Peyer's patch (tissue), 4 donors: Measurements from ENCODE around the gene RMND5B.
"Not testable (repeated sequence)": the region's sequence is repeated elsewhere in the genome, so short reads cannot be mapped to it uniquely, and the experiment has no call there.

Source experiments
- POLR2A ChIP-seq, 2 donors: fragments of 450-650 bp; IDR thresholded peaks; one replicate each; pipeline ENCODE4 v1.5.1; 2017; ENCODE audit warnings: antibody characterized with exemption in 2 of 2, mild to moderate bottlenecking in 2 of 2, moderate library complexity in 2 of 2
- TF ChIP-seq, protein P1 (sequence below), 6 experiments: fragments of 450-650 bp in 4 of 6; fragments of 200-600 bp in 2 of 6; sonication (generic) in 1 of 6; IDR thresholded peaks; one replicate each; pipeline ENCODE4 v1.5.1; 2017 to 2019; ENCODE audit warnings: antibody characterized with exemption in 6 of 6, mild to moderate bottlenecking in 3 of 6, moderate library complexity in 1 of 6

DNA sequence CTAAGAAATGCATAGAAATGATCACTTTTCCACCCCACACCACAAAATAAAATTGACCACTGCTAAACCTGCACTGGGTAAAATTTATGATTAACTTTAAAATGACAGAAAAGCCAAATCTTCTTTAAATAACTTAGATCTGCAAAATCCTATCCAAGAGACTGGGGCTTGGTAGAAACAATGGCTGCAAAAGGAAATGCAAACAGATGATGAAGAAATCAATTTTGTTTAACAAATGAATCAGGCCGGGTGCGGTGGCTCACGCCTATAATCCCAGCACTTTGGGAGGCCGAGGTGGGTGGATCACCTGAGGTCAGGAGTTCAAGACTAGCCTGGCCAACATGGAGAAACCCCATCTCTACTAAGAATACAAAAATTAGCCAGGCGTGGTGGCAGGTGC is 43.6 kb upstream of the RMND5B start:
- TF ChIP-seq, protein P1, sequence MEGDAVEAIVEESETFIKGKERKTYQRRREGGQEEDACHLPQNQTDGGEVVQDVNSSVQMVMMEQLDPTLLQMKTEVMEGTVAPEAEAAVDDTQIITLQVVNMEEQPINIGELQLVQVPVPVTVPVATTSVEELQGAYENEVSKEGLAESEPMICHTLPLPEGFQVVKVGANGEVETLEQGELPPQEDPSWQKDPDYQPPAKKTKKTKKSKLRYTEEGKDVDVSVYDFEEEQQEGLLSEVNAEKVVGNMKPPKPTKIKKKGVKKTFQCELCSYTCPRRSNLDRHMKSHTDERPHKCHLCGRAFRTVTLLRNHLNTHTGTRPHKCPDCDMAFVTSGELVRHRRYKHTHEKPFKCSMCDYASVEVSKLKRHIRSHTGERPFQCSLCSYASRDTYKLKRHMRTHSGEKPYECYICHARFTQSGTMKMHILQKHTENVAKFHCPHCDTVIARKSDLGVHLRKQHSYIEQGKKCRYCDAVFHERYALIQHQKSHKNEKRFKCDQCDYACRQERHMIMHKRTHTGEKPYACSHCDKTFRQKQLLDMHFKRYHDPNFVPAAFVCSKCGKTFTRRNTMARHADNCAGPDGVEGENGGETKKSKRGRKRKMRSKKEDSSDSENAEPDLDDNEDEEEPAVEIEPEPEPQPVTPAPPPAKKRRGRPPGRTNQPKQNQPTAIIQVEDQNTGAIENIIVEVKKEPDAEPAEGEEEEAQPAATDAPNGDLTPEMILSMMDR (IDR thresholded peaks at IDR 0.05), result not testable (repeated sequence)
- not testable (repeated sequence) for TF ChIP-seq POLR2A (IDR thresholded peaks at IDR 0.05)
